ENCODE data around the gene GSTT2. TPM values are rescaled to one million over a fixed set of nuclear protein-coding genes. Genes with fewer than 3 reads are reported as not detected.

Gene GSTT2
- total RNA-seq, 1 experiment from 2014 or later, result not detected

DNA sequence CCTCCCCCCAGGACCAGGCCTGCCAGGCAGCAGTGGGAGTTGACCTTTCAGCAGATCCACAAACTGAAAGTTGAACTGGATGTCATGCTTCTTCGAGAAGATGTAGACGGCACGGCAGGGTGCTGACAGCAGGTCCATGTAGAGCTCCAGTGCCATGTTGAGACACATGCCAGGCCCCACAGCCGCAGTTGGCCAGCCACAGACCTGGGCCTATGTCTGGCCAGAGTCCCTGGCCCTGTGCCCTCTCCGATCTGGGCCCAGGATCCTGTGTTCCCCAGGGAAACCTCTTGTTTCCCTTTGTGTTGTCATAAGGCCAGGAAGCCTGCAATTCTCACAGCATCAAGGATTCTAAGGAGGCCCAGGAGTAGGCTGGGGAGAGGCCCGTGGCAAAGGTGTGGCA, 25.3 kb downstream of the GSTT2 start, which contains the start of gene GSTT4:
Gene GSTT4, minus strand, starts transcription at position 253 of the 400 bp plus-strand sequence. Its CDS starts 97 bp downstream, at position 156.
- no TSS peak for BruUV-seq (replicated peaks)
- TF ChIP-seq, protein P1, sequence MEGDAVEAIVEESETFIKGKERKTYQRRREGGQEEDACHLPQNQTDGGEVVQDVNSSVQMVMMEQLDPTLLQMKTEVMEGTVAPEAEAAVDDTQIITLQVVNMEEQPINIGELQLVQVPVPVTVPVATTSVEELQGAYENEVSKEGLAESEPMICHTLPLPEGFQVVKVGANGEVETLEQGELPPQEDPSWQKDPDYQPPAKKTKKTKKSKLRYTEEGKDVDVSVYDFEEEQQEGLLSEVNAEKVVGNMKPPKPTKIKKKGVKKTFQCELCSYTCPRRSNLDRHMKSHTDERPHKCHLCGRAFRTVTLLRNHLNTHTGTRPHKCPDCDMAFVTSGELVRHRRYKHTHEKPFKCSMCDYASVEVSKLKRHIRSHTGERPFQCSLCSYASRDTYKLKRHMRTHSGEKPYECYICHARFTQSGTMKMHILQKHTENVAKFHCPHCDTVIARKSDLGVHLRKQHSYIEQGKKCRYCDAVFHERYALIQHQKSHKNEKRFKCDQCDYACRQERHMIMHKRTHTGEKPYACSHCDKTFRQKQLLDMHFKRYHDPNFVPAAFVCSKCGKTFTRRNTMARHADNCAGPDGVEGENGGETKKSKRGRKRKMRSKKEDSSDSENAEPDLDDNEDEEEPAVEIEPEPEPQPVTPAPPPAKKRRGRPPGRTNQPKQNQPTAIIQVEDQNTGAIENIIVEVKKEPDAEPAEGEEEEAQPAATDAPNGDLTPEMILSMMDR (conservative IDR thresholded peaks at IDR 0.05; ENCODE audit: low read depth, low read length), result no peak
- no peak for TF ChIP-seq EZH2 (IDR thresholded peaks at IDR 0.05; ENCODE audit: borderline replicate concordance, low read depth, low read length, poor library complexity, severe bottlenecking)
- Histone ChIP-seq H3K4me3 (ENCODE audit: low read depth, low read length, poor library complexity, severe bottlenecking) (no peak within 1 kb of the TSS), H3K4me1 (ENCODE audit: insufficient read depth, low read length, poor library complexity, severe bottlenecking) (no peaks in the 10 kb centered on the region), H3K9me3 (ENCODE audit: low read depth, low read length, poor library complexity, severe bottlenecking) (no peaks in the 10 kb centered on the region), H3K27ac (ENCODE audit: low read depth, low read length, poor library complexity, severe bottlenecking) (no peak within 1 kb of the TSS), H3K27me3 (replicated peaks; ENCODE audit: insufficient read depth, low read depth, low read length, poor library complexity) (no peaks in the 10 kb centered on the region), H3K36me3 (ENCODE audit: insufficient read depth, low read length, poor library complexity, severe bottlenecking) (no peaks in the 10 kb centered on the region)
- intact Hi-C loops (cut with micrococcal nuclease; ENCODE audit: unreplicated experiment), result no loop called here
- POLR2A ChIA-PET (ENCODE audit: low non-redundant PET), result interaction anchor here (0.6 kb wide), 1 partner anchor 118 kb away, joined by 10 read pairs; no protein-coding TSS in a partner anchor
- CTCF ChIA-PET, result no interaction called here
- DNase-seq (ENCODE audit: low spot score), result no peak

DNA sequence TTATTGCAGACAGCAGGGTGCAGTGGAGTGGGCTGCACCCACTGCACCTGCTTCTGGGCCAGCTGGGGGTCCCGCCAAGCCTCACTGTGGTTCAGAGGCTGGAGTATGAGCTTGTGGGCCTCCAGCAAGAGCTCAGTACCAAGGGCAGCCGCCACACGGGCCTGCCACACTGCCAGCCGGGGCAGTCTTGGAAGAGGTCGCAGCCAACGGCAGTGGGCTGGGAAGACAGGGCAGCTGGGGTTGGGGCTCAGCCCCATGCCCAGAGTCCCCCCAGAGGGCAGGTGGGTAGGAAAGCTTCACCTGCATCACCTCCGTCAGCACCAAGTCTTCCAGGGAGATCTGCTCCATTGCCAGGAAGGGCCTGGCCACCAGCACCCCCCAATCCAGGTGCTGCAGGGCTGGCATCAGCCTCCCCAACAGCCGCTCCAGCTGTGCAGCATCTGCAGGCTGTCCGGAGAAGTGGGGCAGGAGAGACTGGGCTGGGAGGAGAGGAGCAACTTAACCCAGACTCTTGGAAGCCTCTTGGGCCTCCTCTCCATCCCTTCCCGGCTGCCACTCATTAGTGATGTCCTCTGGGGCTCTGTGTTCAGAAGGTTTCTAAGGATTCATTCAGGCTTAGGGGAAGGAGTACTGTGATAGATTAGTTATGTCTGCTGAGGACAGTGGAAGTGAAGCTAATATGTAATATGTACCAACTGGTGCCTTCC, 26.4 kb downstream of the GSTT2 start:
- BruUV-seq (replicated peaks), result no TSS peak
- no peaks in the 10 kb centered on the region for H3K9me3 ChIP-seq (ENCODE audit: low read depth, low read length, poor library complexity, severe bottlenecking)
- ChIA-PET CTCF (no interaction called here), POLR2A (ENCODE audit: low non-redundant PET) (no interaction called here)
- intact Hi-C loops (cut with micrococcal nuclease; ENCODE audit: unreplicated experiment), result no loop called here
- no peaks in the 10 kb centered on the region for H3K36me3 ChIP-seq (ENCODE audit: insufficient read depth, low read length, poor library complexity, severe bottlenecking)
- no peak overlapping the region for H3K4me3 ChIP-seq (ENCODE audit: low read depth, low read length, poor library complexity, severe bottlenecking)
- H3K4me1 ChIP-seq (ENCODE audit: insufficient read depth, low read length, poor library complexity, severe bottlenecking), result no peaks in the 10 kb centered on the region
- TF ChIP-seq EZH2 (IDR thresholded peaks at IDR 0.05; ENCODE audit: borderline replicate concordance, low read depth, low read length, poor library complexity, severe bottlenecking), result no peak
- TF ChIP-seq, protein P1 (conservative IDR thresholded peaks at IDR 0.05; ENCODE audit: low read depth, low read length), result no peak
- no peaks in the 10 kb centered on the region for H3K27me3 ChIP-seq (replicated peaks; ENCODE audit: insufficient read depth, low read depth, low read length, poor library complexity)
- no peak overlapping the region for H3K27ac ChIP-seq (ENCODE audit: low read depth, low read length, poor library complexity, severe bottlenecking)
- no peak for DNase-seq (ENCODE audit: low spot score)

DNA sequence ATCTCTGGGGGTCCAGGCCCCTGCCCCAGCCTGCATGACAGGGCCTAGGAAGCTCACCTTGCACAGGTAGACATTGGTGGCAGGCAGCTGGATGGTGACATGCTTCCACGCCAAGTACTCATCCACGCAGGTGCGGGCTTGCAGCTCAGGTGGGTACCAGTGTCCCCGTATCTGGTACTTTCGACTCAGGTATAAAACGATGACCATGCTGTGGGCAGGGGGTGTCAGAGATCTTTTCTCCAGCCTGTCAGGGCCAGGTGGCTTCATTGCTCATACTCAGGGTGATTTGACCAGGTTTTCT, 26.9 kb downstream of the GSTT2 start:
- no peak for TF ChIP-seq EZH2 (IDR thresholded peaks at IDR 0.05; ENCODE audit: borderline replicate concordance, low read depth, low read length, poor library complexity, severe bottlenecking)
- TF ChIP-seq, protein P1 (conservative IDR thresholded peaks at IDR 0.05; ENCODE audit: low read depth, low read length), result no peak
- DNase-seq (ENCODE audit: low spot score), result no peak
- ChIA-PET POLR2A (ENCODE audit: low non-redundant PET) (no interaction called here), CTCF (no interaction called here)
- Histone ChIP-seq H3K9me3 (ENCODE audit: low read depth, low read length, poor library complexity, severe bottlenecking) (no peaks in the 10 kb centered on the region), H3K36me3 (ENCODE audit: insufficient read depth, low read length, poor library complexity, severe bottlenecking) (no peaks in the 10 kb centered on the region), H3K4me3 (ENCODE audit: low read depth, low read length, poor library complexity, severe bottlenecking) (no peak overlapping the region), H3K27me3 (replicated peaks; ENCODE audit: insufficient read depth, low read depth, low read length, poor library complexity) (no peaks in the 10 kb centered on the region), H3K27ac (ENCODE audit: low read depth, low read length, poor library complexity, severe bottlenecking) (no peak overlapping the region), H3K4me1 (ENCODE audit: insufficient read depth, low read length, poor library complexity, severe bottlenecking) (no peaks in the 10 kb centered on the region)
- intact Hi-C loops (cut with micrococcal nuclease; ENCODE audit: unreplicated experiment), result no loop called here
- BruUV-seq (replicated peaks), result no TSS peak
